Measurements from ENCODE around the gene ZDHHC15.
A peak's percentile ranks its signal among the peaks of the same experiment; 100 is the strongest.
"Not testable (repeated sequence)": the region's sequence is repeated elsewhere in the genome, so short reads cannot be mapped to it uniquely, and the experiment has no call there.

ZDHHC15 gene, protein sequence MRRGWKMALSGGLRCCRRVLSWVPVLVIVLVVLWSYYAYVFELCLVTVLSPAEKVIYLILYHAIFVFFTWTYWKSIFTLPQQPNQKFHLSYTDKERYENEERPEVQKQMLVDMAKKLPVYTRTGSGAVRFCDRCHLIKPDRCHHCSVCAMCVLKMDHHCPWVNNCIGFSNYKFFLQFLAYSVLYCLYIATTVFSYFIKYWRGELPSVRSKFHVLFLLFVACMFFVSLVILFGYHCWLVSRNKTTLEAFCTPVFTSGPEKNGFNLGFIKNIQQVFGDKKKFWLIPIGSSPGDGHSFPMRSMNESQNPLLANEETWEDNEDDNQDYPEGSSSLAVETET

DNA sequence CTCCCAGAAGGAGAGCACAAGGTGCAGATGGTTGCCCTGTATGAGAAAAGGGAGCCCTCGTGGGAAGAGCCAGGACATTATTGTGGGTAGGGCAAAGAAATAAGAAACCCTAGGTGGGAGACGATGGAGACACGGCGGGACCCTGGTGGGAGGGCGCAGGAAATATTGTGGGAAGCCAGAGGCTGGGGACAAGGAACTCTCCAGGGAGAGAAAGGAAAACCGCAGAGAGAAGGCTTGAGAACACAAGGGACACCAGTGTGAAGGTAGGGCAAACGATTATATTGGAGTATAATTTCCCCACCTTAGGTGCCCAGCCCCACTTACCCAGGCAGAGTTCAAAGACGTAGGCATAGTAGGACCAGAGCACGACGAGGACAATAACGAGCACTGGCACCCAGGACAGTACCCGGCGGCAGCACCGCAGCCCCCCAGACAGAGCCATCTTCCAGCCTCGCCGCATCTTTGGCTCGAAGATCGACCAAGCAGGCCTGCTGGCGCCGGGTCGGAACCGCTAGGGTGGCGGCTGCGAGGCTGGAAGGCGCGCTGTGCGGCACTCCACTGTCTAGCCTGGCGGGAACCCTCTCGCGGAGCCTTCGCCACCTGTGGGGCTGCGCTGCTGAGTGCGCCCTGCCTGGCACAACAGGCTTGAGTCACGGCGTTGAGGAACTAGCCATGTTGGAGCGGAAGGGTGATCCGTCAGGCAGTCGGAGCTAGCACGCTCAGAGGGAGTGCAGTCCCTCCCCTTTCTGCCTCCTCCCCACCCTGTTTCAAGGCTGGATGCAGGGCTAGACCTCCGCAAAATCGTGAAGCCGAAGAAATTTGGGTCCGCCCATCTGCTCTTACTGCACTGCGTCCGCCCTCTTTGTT lies at the start of gene ZDHHC15:
Gene ZDHHC15 (minus strand): TSS at position 473 of the 867 bp plus-strand sequence. CDS start 13 bp downstream, at position 460.
- DNase-seq (ENCODE audit: low read depth in 3 of 3), result peak; percentile 9 to 43 (median 25)

DNA sequence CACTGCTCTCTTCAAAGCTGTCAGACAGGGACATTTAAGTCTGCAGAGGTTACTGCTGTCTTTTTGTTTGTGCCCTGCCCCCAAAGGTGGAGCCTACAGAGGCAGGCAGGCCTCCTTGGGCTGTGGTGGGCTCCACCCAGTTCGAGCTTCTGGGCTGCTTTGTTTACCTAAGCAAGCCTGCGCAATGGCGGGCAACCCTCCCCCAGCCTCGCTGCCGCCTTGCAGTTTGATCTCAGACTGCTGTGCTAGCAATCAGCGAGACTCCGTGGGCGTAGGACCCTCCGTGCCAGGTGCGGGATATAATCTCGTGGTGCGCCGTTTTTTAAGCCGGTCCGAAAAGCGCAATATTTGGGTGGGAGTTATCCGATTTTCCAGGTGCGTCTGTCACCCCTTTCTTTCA lies 37.7 kb upstream of the ZDHHC15 start:
- DNase-seq (ENCODE audit: low read depth in 3 of 3), result not testable (repeated sequence)

DNA sequence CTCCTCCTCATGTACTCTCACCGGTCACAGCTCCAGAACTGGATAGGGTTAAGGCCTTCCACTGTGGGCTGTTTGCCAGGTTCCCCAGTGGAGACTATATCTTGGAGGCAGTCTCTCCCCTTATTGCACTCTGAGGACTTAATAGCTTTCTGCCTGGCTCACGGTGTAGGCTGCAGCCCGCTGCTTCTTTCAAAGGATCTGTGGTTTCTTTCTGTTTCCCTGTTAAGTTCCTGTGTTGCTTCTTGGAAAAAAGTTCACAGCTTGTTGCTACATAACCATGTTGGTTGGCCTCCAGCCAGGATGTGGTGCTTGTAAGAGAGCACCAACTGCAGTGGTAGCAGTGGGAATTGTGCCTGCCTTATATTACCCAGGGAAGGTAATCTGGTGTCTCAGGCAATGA lies 24.9 kb upstream of the ZDHHC15 start:
- no peak for DNase-seq (ENCODE audit: low read depth in 3 of 3)

DNA sequence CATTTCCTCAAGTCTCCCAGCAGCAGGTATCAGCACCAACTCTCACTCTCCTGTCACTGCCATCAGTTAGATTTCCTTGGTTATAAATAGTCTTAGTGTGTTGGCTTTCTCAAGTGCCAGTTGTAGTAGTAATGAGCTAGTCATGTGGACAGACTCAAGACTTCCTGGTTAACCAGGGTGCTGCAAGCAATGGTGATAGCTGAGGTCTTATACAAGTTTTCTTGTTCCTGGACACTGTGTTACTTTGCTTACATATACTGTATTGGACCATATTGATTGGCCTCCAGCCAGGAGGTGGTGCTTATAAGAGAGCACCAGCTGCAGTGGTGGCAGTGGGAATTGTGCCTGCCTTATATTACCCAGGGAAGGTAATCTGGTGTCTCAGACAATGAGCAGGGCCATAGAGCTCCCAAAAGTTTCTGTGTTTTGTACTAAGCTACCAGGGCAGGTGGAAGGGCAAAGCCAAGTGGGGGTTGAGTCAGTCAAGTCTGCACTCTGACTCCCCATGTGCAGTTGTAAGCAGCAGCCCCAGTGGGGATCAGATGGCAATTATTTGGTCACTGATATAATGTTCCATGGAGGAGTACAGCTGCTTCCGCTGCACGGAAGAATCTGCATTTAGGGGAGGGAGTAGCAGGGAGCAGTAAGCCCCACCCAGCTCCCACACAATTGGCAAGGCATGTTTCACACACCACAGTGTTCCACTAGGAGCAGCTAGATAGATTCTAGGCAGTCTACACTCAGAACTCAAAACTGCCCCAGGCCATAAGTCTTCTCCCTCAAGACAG lies 24.1 kb upstream of the ZDHHC15 start:
- DNase-seq (ENCODE audit: low read depth in 3 of 3), result no peak

DNA sequence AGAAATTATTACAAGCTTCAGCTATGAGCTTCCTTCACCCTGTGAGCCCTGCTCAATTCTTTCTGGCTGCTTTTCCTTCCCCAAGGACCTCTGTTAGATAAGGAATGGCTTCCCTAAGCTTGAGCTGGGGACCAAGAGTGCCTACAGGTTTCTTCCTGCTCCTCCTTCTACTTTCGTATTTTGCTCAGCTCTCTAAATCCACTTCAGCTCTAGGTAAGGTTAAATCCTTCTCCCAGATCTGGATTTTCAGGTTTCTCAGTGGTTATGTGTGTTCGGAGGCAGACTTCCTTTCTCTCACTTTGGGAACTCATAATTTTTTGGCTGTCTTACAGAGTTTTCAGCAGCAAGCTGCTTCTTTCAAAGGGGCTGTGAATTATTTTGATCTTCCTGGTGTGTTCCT lies 21.9 kb upstream of the ZDHHC15 start:
- DNase-seq (ENCODE audit: low read depth in 3 of 3), result no peak

DNA sequence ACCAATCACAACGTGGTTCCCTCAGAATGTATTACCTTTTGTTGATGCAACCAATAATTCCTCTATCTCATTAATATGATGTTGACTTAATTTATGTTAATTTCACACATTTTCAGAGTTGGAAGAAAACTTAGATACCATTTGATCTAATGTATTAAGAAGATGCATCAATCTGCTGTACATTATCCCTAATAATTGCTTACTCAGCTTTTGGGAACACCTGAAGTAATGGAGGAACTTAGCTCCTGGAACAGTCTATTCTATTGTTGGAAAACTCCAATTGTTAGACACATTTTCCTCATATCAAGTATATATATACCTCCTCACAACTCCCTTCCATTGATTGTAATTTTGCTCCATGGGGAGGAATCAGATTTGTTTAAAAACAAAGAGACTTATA lies 38.9 kb downstream of the ZDHHC15 start:
- DNase-seq (ENCODE audit: low read depth in 3 of 3), result no peak

DNA sequence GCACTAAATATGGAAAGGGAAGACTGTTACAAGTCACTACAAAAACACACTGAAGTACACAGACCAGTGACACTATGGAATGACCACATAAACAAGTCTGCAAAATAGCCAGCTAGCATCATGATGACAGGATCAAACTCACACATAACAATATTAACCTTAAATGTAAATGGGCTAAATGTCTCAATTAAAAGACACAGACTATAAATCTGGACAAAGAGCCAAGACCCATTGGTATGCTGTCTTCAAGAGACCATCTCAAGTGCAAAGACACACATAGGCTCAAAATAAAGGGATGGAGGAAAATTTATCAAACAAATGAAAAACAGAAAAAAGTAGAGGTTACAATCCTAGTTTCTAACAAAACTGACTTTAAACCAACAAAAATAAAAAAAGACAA lies 61.1 kb downstream of the ZDHHC15 start:
- not testable (repeated sequence) for DNase-seq (ENCODE audit: low read depth in 3 of 3)

DNA sequence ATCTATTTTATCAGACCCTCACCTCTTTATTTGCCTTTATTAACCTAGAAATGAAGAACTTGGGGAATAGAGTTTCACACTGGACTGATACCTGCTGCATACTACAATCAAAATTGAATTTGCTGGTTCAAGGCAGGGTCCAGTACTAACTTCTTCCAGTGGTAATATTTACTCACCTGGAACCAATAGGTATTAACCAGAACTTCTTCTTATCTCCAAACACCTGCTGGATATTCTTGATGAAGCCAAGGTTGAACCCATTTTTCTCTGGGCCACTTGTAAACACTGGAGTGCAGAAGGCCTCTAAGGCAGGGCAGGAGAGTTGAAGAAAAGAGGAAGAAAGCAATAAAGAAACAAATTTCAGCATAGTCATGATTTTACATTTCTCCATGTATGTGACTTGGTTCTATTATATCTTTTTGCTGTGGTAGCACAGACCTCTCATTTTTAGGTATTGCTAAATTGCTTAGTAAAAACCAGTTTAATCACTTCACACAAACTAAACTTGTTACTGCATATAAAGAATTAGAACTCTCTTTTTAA lies 101.1 kb downstream of the ZDHHC15 start:
- no peak for DNase-seq (ENCODE audit: low read depth in 3 of 3)

DNA sequence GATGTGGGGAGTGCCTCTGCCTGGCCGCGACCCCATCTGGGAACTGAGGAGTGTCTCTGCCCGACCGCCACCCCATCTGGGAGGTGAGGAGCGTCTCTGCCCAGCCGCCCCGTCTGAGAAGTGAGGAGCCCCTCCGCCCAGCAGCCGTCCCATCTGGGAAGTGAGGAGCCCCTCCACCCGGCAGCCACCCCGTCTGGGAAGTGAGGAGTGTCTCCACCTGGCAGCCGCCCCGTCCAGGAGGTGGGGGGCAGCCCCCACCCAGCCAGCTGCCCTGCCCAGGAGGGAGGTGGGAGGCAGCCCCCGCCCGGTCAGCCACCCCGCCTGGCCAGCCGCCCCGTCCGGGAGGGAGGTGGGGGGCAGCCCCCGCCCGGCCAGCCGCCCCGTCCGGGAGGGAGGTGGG lies 115.7 kb downstream of the ZDHHC15 start:
- DNase-seq (ENCODE audit: low read depth in 3 of 3), result not testable (repeated sequence)

DNA sequence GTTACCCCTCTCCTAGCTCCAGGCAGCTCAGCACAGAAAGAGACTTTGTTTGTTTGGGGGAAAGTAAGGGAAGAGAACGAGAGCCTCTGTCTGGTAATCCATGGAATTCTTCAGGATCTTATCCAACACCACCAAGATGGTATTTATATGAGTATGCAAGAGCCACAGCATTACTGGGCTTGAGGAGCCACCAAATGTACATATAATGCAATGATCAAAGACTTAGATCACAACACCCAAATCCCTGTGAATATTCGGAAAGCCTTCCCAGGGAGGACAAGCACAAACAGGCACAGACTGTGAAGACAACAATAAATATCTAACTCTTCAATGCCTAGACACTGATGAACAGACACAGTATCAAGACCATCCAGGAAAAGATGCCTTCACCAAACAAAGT lies 132.4 kb downstream of the ZDHHC15 start:
- DNase-seq (ENCODE audit: low read depth in 3 of 3), result no peak

DNA sequence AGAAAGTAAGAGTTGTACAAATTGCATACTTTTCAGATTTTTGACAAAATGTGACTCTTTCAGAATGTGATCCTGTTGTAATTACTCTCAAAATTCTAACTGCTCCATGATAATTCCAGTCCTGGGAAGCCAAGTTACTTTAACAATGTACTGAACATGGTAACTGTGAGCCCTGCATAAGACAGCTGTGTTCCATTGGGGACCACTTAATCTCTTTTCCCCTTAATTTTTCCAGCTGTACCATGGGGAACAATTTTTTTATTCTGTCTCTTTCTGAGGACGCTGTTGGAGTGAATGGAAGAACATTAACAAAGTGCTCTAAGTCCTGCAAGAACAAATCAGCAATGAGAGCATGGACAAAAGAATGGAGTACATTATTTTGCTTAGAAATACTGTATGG lies 153.1 kb downstream of the ZDHHC15 start:
- DNase-seq (ENCODE audit: low read depth in 3 of 3), result no peak

DNA sequence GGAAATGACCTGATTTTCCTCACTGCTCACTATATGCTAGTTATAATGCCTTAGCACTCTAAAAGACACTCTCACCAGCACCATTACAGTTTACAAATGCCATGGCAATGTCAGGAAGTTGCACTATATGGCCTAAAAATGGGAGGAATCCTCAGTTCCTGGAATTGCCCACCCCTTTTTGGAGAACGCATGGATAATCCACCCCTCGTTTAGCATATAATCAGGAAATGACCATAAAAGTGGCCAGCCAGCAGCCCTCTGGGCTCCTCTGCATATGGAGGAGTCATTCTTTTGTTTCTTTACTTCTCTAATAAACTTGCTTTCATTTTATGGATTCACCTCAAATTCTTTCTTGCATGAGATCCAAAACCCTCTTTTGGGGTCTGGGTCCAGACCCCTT lies 156.0 kb downstream of the ZDHHC15 start:
- DNase-seq (ENCODE audit: low read depth in 3 of 3), result no peak

DNA sequence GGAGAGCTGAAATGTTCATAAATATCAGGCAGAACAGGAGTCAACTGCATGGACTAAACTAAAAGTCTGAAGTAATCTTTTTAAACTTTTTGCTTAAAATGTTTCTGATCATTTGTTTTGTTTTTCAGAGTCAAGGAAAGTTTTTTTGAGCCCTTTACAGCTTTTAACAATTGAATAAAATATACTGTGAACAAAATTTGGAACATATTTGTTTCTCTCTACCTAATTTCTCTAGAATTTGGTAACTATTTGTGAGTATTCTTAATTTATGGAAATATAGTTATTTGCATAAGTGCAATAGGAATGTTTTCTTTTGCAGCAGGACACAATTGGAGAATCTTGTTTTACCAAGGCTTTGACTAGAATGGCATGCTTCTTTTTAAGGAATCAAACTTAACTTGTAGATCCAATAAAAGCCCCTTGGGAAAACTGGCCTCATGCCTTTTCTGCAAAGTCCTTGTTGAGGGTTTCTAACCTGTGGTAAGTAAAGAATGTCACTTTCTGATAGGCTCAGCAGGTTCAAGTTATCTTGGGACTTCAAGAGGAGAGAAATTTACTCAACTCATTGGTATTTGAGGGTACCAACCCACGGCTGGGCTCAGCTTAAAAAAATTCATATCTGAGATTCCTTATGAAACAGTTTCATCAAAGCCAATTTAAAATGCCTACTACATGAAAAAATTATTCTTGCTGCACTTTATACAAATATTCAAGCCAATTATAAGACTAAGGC lies 157.4 kb downstream of the ZDHHC15 start:
- DNase-seq (ENCODE audit: low read depth in 3 of 3), result no peak

DNA sequence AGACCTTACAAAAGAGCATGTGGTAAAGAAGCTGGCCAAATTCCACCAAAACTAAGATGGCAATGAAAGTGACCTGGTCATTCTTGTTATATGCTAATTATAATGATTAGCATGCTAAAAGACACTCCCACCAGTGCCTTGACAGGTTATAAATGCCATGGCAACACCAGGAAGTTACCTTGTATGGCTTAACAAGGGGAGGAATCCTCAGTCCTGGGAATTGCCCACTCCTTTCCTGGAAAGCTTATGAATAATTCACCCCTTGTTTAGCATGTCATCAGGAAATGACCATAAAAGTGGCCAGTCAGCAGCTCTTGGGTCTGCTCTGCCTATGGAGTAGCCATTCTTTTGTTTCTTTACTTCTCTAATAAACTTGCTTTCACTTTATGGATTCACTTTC lies 161.0 kb downstream of the ZDHHC15 start:
- no peak for DNase-seq (ENCODE audit: low read depth in 3 of 3)

DNA sequence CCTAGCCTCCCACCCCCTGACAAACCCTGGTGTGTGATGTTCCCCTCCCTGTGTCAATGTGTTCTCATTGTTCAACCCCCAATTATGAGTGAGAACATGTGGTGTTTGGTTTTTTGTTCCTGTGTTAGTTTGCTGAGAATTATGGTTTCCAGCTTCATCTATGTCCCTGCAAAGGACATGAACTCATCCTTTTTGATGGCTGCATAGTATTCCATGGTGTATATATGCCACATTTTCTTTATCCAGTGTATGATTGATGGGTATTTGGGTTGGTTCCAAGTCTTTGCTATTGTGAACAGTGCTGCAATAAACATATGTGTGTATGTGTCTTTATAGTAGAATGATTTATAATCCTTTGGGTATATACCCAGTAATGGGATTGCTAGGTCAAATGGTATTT lies 174.2 kb downstream of the ZDHHC15 start:
- DNase-seq (ENCODE audit: low read depth in 3 of 3), result not testable (repeated sequence)

DNA sequence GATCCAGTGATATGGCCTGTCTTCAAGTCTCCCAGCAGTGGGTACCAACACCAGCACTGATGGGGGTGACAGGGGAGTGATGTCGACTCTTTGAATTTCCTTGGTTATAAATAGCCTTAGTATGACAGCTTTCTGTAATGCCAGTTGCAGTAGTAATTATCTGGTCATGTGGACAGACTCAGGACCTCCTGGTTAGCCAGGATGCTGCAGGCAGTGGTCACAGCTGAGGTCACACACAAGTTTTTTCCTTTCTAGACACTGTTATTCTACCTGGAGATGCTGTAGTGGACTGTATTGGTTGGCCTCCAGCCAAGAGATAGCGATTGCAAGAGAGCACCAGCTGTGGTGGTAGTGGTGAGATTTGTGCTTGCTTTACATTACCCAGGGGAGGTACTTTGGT lies 185.3 kb downstream of the ZDHHC15 start:
- DNase-seq (ENCODE audit: low read depth in 3 of 3), result no peak

DNA sequence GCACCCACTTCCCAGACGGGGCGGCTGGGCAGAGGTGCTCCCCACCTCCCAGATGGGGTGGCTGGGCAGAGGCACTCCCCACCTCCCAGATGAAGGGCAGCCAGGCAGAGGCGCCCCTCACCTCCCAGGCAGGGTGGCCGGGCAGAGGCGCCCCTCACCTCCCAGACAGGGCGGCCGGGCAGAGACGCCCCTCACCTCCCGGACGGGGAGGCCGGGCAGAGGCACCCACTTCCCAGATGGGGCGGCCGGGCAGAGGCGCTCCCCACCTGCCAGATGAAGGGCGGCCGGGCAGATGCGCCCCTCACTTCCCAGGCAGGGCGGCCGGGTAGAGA lies 187.7 kb downstream of the ZDHHC15 start:
- no peak for DNase-seq (ENCODE audit: low read depth in 3 of 3)

DNA sequence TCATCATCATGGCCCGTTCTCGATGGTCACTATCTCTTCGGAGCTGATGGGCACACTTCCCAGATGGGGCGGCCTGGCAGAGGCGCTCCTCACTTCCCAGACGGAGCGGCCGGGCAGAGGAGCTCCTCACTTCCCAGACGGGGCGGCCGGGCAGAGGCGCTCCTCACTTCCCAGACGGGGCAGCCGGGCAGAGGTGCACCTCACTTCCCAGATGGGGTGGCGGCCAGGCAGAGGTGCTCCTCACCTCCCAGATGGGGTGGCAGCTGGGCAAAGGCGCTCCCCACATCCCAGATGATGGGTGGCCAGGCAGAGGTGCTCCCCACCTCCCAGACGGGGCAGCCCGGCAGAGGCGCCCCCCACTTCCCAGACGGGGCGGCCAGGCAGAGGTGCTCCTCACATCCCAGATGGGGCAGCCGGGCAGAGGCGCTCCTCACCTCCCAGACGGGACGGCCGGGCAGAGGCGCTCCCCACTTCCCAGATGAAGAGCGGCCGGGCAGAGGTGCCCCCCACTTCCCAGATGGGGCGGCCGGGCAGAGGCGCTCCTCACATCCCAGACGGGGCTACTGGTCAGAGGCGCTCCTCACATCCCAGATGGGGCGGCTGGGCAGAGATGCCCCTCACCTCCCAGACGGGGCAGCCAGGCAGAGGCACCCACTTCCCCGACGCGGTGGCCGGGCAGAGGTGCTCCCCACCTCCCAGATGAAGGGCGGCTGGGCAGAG lies 188.3 kb downstream of the ZDHHC15 start:
- DNase-seq (ENCODE audit: low read depth in 3 of 3), result not testable (repeated sequence)

DNA sequence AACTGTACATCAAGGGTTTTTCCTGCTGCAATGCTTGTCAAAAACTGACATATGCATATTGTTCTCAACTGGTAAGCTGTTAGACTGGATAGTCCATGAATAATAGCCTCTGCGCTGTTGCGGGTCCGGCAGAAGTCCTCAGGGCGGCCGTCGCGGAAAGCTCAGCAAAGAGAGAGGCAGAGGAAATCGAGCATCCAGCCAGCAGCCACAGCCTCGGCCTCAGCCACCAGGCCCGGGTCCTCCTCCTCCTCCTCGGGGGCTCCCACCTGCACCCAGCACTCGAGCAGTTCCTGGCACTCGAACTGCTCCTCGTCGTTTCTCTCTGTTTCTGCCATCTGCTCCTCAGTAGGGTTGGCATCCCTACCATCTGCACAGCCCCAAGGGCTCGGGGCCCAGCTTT lies 195.2 kb downstream of the ZDHHC15 start:
- no peak for DNase-seq (ENCODE audit: low read depth in 3 of 3)

Measured in stimulated activated CD4-positive, alpha-beta T cell treated with anti-CD3 and anti-CD28 coated beads, TNF-alpha, amount 100 ng/mL, for 48 hours (primary cell).